ENCODE measurements around the gene PDE4DIP.
"Not testable (repeated sequence)": the region's sequence is repeated elsewhere in the genome, so short reads cannot be mapped to it uniquely, and the experiment has no call there.

Gene PDE4DIP
- total RNA-seq = 40.3 to 69.1 (median 54.9) reads per million in 4 donors

- DNase-seq = peak in 3 of 5 donors; percentile 3 to 13 (median 6)
Observed at GRCh38 chr1:148844220-148844619, at the start of gene PDE4DIP. TSS of gene PDE4DIP (plus strand) at chr1:148844428. CDS start at chr1:148844775, 347 bp downstream.

GRCh38 chr1:148808268-148808928 lies 35.8 kb upstream of the PDE4DIP start:
- DNase-seq = not testable (repeated sequence)

DNA sequence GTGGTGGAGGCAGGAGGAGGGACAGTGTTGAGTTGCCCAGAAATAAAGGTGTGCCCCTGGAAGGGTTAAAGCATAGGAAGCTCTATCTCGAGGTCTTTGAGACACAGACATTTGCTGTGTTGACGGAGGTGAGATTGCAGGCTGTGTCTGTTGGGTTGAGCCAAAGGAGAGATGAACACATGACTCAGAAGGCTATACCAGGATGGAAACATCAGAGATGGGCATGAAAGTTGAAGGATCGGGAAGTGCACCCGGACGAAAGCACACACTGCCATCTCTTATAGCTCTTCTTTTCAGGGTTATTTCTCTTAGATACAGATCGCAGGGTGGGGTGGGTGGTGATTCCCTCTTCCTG lies 35.3 kb upstream of the PDE4DIP start:
- DNase-seq = not testable (repeated sequence)

DNA sequence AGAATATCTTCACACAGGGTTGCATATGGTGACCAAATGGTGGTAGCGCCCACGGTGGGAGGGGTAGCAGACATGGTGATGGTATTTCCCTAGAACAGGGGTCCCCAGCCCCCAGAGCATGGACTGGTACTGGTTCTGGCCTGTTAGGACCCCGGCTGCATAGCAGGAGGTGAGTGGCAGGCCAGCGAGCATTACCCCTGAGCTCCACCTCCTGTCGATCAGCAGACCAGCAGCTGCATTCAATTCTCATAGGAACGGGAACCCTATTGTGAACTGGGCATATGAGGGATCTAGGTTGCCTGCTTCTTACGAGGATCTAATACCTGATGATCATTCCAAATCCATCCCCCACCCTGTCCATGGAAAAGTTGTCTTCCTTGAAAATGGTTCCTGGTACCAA lies 22.0 kb upstream of the PDE4DIP start:
- DNase-seq = not testable (repeated sequence)

GRCh38 chr1:148823822-148824221 lies 20.4 kb upstream of the PDE4DIP start:
- DNase-seq = not testable (repeated sequence)

- DNase-seq = not testable (repeated sequence)
Observed at GRCh38 chr1:148825029-148825428, 19.2 kb upstream of the PDE4DIP start.

DNA sequence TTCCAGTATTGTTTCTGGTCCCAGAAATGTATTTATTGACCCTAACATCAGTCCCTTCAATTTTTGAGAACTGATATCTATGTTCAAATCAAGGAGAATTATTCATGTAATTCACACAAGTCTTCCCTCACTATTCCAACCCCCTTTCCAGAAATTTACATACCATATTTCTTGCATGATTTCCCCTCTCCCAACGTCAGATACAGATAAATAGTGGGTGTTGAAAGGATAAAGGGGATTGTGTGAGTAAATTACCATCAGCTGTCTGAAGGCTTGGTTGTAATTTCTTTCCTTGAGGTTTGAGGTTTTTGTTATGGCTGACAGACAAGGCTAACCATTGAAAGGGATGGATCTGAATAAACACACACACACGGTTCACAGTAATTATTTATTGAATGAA lies 15.7 kb upstream of the PDE4DIP start:
- DNase-seq = not testable (repeated sequence)

DNA sequence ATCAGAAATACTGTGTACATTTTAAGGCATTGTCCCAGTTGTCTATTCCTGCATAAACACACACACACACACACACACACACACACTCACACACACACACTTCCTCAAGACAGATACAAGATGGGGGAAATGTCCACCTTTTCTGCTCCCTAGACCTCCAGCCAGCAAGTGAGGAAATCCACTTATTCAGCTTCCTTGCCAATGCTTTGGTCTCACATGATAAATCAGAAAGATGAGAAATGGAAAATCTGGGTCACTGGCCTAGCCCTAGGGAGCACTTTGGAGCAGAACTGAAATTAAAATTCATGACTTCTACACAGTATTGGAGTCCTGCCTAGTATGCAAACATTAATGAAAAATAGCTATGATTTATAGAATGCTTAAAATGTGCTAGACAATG lies 15.3 kb upstream of the PDE4DIP start:
- DNase-seq = not testable (repeated sequence)

DNA sequence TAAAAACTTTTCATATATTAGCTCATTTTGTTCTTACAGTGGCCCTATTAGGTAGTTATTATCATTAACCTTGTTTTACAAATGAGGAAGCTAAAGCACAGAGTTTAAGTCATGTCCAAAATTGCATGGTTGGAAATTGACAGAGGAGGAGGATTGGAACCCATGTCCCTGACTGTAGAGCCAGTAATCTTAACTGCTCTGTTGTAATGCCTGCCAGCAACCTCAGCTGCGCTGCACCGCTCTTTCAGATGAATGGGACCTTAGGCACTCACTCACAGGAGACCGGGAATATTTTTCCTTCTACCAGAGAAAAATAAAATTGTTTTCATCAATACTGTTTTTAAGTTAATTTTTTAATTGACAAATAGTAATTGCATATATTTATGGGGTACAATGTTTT lies 14.9 kb upstream of the PDE4DIP start:
- not testable (repeated sequence) for DNase-seq

DNA sequence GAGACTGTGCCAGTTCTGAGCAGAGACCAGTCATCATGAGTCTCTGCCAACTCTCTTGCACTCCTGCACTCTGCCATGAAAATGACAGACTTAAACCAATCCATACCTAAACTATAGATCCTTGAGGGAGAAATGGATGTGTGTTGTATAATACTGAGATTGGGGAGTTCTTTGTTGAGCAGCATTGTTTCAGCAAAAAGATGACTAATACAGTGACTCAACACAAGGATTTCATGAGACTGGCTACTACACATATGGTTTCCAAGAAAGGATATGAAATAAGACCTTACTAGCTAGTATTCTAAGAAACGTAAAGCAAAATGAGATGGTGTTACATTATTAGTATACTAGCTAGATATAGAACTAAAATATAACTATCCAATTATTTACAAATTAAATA lies 3.0 kb upstream of the PDE4DIP start:
- DNase-seq = not testable (repeated sequence)

GRCh38 chr1:148844651-148845050 lies 423 bp downstream of the PDE4DIP start:
- DNase-seq = not testable (repeated sequence)

GRCh38 chr1:148845068-148845467 lies 840 bp downstream of the PDE4DIP start:
- not testable (repeated sequence) for DNase-seq

DNA sequence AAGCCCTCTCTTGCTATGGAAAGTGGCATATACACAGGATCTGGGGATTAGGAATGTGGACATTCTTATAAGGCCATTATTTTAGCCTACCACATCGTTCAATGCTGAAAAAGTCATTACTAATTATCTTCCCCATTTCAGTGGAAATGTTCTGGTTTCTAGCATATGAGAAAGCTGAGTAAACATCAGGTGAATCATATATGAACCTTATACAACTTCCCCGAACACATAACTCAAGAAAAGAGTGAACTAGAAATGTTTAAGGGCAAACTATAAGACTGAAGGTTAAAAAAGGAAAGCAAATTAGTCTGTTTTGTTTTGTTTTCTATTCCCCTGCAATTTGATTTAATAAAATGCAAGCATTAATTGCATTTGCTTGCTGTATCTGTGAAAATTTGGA lies 6.1 kb downstream of the PDE4DIP start:
- not testable (repeated sequence) for DNase-seq

DNA sequence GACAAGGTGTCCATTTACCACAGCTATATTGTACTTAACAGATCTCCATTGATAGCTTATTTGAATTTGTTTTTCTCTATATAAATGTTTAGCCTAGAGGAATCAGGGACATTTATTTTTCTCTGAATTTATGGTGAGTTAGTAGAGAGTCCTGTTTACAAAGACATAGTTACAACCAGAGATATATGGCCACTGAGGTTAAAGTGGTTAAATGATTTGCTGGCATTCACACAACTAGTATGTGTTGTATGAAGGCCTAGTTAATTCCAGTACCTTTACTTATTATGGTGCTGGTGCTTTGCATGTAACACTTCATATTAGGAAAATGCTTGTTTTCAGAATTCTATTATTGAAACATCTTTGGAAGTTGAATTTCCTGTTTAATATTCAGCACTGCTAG lies 6.6 kb downstream of the PDE4DIP start:
- DNase-seq = not testable (repeated sequence)

- not testable (repeated sequence) for DNase-seq
Observed at GRCh38 chr1:148851684-148852083, 7.5 kb downstream of the PDE4DIP start.

DNA sequence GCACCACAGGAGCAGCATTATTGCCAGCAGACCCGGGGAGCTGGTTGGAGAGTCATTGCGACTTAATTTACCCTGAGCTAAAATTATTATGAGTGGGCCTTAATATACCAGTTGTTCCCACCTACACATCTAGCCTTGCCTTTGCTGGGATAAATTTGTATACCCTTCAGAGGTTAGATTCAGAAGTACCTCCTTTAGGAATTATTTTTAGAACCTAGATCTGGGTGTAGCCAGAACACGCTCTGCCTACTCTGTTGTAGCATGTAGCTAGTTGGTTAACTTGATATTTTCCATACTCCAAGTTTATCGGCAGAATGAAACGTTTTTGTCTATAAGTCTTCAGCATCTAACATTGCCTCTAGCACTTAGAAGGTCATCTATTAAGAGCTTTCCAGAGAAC lies 9.1 kb downstream of the PDE4DIP start:
- DNase-seq = not testable (repeated sequence)

DNA sequence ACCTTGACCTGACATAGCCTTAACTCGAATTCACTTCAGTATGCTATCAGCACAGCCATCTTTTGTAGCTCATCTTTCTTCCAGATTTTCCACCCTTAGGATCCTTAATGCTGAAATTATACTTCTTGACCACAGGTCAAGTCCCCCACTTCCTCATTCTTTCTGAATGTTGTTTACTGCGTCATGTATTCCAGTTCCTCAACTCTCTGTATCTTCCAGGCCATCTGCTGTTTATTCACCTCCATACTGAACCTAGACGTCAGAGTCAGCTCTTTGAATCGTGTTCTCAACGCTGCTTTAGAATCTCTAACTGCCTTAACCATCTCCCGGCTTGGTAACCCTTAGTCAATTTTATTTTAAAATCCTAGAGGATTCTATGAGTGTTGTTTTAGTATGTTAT lies 9.8 kb downstream of the PDE4DIP start:
- not testable (repeated sequence) for DNase-seq

GRCh38 chr1:148855367-148855766 lies 11.1 kb downstream of the PDE4DIP start:
- not testable (repeated sequence) for DNase-seq

- DNase-seq = not testable (repeated sequence)
Observed at GRCh38 chr1:148860049-148860448, 15.8 kb downstream of the PDE4DIP start.

- not testable (repeated sequence) for DNase-seq
Observed at GRCh38 chr1:148860579-148861259, 16.5 kb downstream of the PDE4DIP start.

- not testable (repeated sequence) for DNase-seq
Observed at GRCh38 chr1:148862590-148862989, 18.4 kb downstream of the PDE4DIP start.

DNA sequence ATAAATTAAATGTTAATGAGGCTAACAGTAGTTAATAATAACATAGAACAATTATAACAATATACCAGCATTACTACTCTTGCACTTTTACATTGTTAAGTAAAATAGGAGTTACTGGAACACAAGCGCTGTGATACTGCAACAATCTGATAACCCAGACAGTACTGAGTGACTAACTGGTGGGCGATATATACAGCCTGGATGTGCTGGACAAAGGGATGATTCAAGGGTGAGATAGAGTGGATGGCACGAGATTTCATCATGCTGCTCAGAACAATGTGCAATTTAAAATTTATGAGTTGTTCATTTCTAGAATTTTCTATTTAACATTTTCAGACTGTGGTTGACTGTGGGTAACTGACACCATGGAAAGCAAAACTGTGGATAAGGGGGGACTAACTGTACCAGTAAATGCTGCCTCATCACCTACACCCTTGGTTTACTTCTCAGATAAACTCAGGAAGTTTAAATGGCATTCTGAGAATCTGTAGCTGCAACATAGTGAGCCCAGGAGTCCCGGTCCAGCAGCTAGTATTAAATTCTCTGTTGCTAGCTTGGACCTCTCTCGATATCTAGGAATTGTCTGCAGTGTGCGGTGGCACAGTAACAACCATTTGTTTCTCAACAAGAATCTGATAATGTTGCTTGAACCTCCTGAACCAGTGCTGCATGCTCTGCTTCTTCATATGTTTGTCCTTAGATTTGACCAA lies 24.9 kb downstream of the PDE4DIP start:
- DNase-seq = not testable (repeated sequence)

GRCh38 chr1:148869634-148869961 lies 25.4 kb downstream of the PDE4DIP start:
- DNase-seq = not testable (repeated sequence)

All from T-helper 1 cell (primary cell).